K562 (cell line): ENCODE data around the gene SMARCD2. TPM values are rescaled to one million over a fixed set of nuclear protein-coding genes. Genes with fewer than 3 reads are reported as not detected.

ENCODE experiments used
- ARID1B ChIP-seq: fragments of 450-650 bp; IDR thresholded peaks from 2 replicates; pipeline ENCODE4 v1.6.1; 2016; ENCODE audit warnings: antibody characterized with exemption, mild to moderate bottlenecking, inconsistent platforms
- BACH1 ChIP-seq: fragments of 200-800 bp; sonication (Bioruptor generic); IDR thresholded peaks from 2 replicates; pipeline ENCODE4 v1.6.1; 2016; ENCODE audit warnings: missing genetic modification characterization, missing compliant biosample characterization
- CREB5 ChIP-seq: fragments of 250-450 bp; sonication (Bioruptor Pico); IDR thresholded peaks from 2 replicates; pipeline ENCODE4 v1.5.0; 2020; ENCODE audit warnings: mild to moderate bottlenecking
- CXXC5 ChIP-seq: fragments of 250-450 bp; sonication (Bioruptor Pico); IDR thresholded peaks from 2 replicates; pipeline ENCODE4 v1.8.0; 2022; ENCODE audit warnings: inconsistent platforms, mild to moderate bottlenecking, moderate library complexity
- DMBX1 ChIP-seq: fragments of 250-450 bp; sonication (Bioruptor Pico); IDR thresholded peaks from 2 replicates; pipeline ENCODE4 v1.8.0; 2022; ENCODE audit warnings: inconsistent platforms, mild to moderate bottlenecking, moderate library complexity, borderline replicate concordance
- E2F1 ChIP-seq: sonication (generic); formaldehyde crosslinking; IDR thresholded peaks from 2 replicates; pipeline ENCODE4 v1.8.1; 2023; ENCODE audit warnings: mild to moderate bottlenecking, missing genetic modification reagents, moderate library complexity
- ETV5 ChIP-seq: sonication (generic); formaldehyde crosslinking; IDR thresholded peaks from 2 replicates; pipeline ENCODE4 v1.4.0; 2020; ENCODE audit warnings: low read depth, mild to moderate bottlenecking, missing genetic modification reagents
- HDAC2 ChIP-seq: fragments of 450-650 bp; IDR thresholded peaks from 2 replicates; pipeline ENCODE4 v1.6.1; 2016; ENCODE audit warnings: mild to moderate bottlenecking
- HDAC8 ChIP-seq: fragments of 450-650 bp; IDR thresholded peaks from 2 replicates; pipeline ENCODE4 v1.6.1; 2016; ENCODE audit warnings: mild to moderate bottlenecking, missing genetic modification characterization, moderate library complexity, missing compliant biosample characterization
- HMBOX1 ChIP-seq: sonication (generic); IDR thresholded peaks from 2 replicates; pipeline ENCODE4 v1.6.1; 2016
- HNRNPH1 ChIP-seq: fragments of 200-400 bp; formaldehyde crosslinking; optimal IDR thresholded peaks from 2 replicates; pipeline ENCODE3; 2017; ENCODE audit warnings: low read depth, mild to moderate bottlenecking, low read length, moderate library complexity
- HSF4 ChIP-seq: fragments of 250-450 bp; sonication (Bioruptor Pico); IDR thresholded peaks from 2 replicates; pipeline ENCODE4 v2.1.2; 2022; ENCODE audit warnings: mild to moderate bottlenecking, moderate library complexity, borderline replicate concordance
- LCOR ChIP-seq: sonication (generic); formaldehyde crosslinking; IDR thresholded peaks from 2 replicates; pipeline ENCODE4 v1.8.0; 2022; ENCODE audit warnings: mild to moderate bottlenecking, missing genetic modification reagents
- MEIS2 ChIP-seq: fragments of 450-650 bp; IDR thresholded peaks from 2 replicates; pipeline ENCODE4 v1.6.1; 2014; ENCODE audit warnings: mild to moderate bottlenecking; ENCODE audit not compliant: partially characterized antibody
- NFIC ChIP-seq: fragments of 450-650 bp; IDR thresholded peaks from 2 replicates; pipeline ENCODE4 v1.6.1; 2017; ENCODE audit warnings: mild to moderate bottlenecking, inconsistent platforms
- NUFIP1 ChIP-seq: fragments of 450-650 bp; IDR thresholded peaks from 2 replicates; pipeline ENCODE4 v1.6.1; 2018; ENCODE audit not compliant: partially characterized antibody
- POLR2A ChIP-seq: fragments of 450-650 bp; conservative IDR thresholded peaks from 2 replicates; pipeline ENCODE4 v1.6.1; 2016
- RBM34 ChIP-seq: fragments of 200-400 bp; formaldehyde crosslinking; IDR thresholded peaks from 2 replicates; pipeline ENCODE4 v1.6.1; 2018; ENCODE audit warnings: low read length, borderline replicate concordance; ENCODE audit not compliant: insufficient read depth
- SIRT6 ChIP-seq: IDR thresholded peaks from one replicate; pipeline ENCODE4 v1.6.1; 2012; ENCODE audit warnings: low read depth, mild to moderate bottlenecking, control low read depth, inconsistent platforms, low read length, moderate library complexity
- SOX6 ChIP-seq: fragments of 450-650 bp; IDR thresholded peaks from 2 replicates; pipeline ENCODE4 v1.6.1; 2014; ENCODE audit warnings: mild to moderate bottlenecking
- STAT5B ChIP-seq: fragments of 250-450 bp; sonication (Bioruptor Pico); IDR thresholded peaks from 2 replicates; pipeline ENCODE4 v1.8.0; 2021; ENCODE audit warnings: mild to moderate bottlenecking, inconsistent platforms
- THAP12 ChIP-seq: fragments of 250-450 bp; sonication (Bioruptor Pico); IDR thresholded peaks from 2 replicates; pipeline ENCODE4 v1.9.0; 2021; ENCODE audit warnings: mild to moderate bottlenecking, inconsistent platforms
- ZC3H8 ChIP-seq: fragments of 450-650 bp; IDR thresholded peaks from 2 replicates; pipeline ENCODE4 v1.6.1; 2017
- ZKSCAN1 ChIP-seq: fragments of 150-350 bp; IDR thresholded peaks from 2 replicates; pipeline ENCODE4 v1.6.1; 2016; ENCODE audit warnings: low read depth, low read length
- ZNF707 ChIP-seq: fragments of 250-450 bp; sonication (Bioruptor Pico); conservative IDR thresholded peaks from 2 replicates; pipeline ENCODE4 v1.8.0; 2022; ENCODE audit warnings: inconsistent platforms, mild to moderate bottlenecking, moderate library complexity
- polyA plus RNA-seq, 8 experiments: library from polyadenylated mRNA; depleted of rRNA in 4 of 8; stranded (reverse) in 5 of 8; unstranded in 3 of 8; fragments of >200 nt; fragmentation: Nextera tagmentation in 2 of 8; fragmentation: Illumina TruSeq in 1 of 8; extraction: Ambion mirVana in 2 of 8; extraction: Trizol in 1 of 8; gene quantifications; 2 replicates each; pipeline versions ENCODE4 v1.2.1 to v1.2.3, GENCODE V29; 2011 to 2014; ENCODE audit warnings: inconsistent platforms in 1 of 8, missing spikeins in 1 of 8
- total RNA-seq, 7 experiments: library from RNA; depleted of rRNA in 6 of 7; stranded (reverse); fragments of >200 nt in 6 of 7; fragmentation: Illumina TruSeq in 2 of 7; extraction: Trizol in 2 of 7; gene quantifications; 2 replicates each; pipeline versions ENCODE4 v1.2.1 to v1.2.3, GENCODE V29; 2011 to 2021; ENCODE audit warnings: low replicate concordance in 1 of 7

The SMARCD2 gene
- total and polyA plus RNA-seq, 9 of the 15 experiments (the other 6 are each of a cell fraction or from before 2014, with no cell fraction given), result 1.7 to 114 (median 90.3) TPM

GRCh38 chr17:63843910-63844677 lies 1.6 kb upstream of the SMARCD2 start (continued):
- TF ChIP-seq NUFIP1 (no peak), MEIS2 (peak; percentile 57), RBM34 (no peak), ZNF707 (CRISPR knock-in tag) (no peak), ETV5 (CRISPR knock-in tag) (no peak; the same call in 1 of the 2 replicates), ARID1B (0 out of 2 replicates have a peak, but pooled peaks have one; percentile 24), CXXC5 (CRISPR knock-in tag) (0 out of 2 replicates have a peak, but pooled peaks have one; percentile 9), STAT5B (CRISPR knock-in tag) (no peak), ZKSCAN1 (no peak), THAP12 (CRISPR knock-in tag) (no peak), HNRNPH1 (no peak), HMBOX1 (peak; percentile 85), HDAC2 (no peak), SOX6 (no peak), POLR2A (0 out of 2 replicates have a peak, but pooled peaks have one; percentile 9), CREB5 (CRISPR knock-in tag) (no peak), HDAC8 (tag) (no peak), BACH1 (tag) (no peak), ZC3H8 (no peak), LCOR (no peak), DMBX1 (CRISPR knock-in tag) (no peak), HSF4 (no peak), E2F1 (CRISPR knock-in tag) (no peak), SIRT6 (no peak), NFIC (no peak)
